HG02763 (cell line): Measurements from ENCODE around the gene DNMT3B.
"Not testable (repeated sequence)": the region's sequence is repeated elsewhere in the genome, so short reads cannot be mapped to it uniquely, and the experiment has no call there.

Experiments
- ATAC-seq: cut with Tn5 transposase; IDR thresholded peaks from one replicate; pipeline ENCODE4 v1.9.1; 2021; ENCODE audit warnings: mild to moderate bottlenecking, moderate library complexity; ENCODE audit not compliant: unreplicated experiment

DNMT3B gene

GRCh38 chr20:32761831-32762753 is at the start of gene DNMT3B:
Gene DNMT3B, plus strand, starts transcription at chr20:32762385. Its CDS starts 17,939 bp downstream, at chr20:32780324.
- peak; percentile 56 for ATAC-seq

DNA sequence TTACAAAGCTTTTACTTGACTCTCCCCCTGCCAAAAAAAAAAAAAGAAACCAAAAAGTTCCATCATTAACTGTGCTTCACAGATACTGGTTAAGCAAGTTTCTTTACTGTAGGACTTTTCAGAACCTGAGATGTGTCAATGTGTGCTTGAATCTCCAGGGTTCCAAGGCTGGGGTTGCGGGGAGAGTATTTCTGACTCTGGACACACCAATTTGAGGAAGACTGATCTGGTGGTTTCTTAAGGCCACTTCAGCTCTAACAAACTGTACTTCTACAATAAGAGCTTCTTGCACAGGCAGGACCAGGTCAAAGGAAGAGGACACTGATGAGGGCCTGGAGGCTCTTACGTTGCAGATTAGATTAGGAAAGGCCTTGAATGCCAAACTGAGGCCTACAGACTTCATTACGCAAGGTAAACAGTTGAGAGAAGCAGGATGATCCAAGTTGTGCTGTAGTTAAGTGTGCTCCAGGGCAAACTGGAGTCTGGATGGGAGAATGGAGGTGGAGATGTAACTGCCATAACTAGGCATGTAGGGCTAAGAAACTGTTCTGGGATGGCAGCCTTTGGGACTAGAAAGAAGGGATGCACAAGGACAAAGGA is 43.3 kb upstream of the DNMT3B start:
- ATAC-seq = no peak

DNA sequence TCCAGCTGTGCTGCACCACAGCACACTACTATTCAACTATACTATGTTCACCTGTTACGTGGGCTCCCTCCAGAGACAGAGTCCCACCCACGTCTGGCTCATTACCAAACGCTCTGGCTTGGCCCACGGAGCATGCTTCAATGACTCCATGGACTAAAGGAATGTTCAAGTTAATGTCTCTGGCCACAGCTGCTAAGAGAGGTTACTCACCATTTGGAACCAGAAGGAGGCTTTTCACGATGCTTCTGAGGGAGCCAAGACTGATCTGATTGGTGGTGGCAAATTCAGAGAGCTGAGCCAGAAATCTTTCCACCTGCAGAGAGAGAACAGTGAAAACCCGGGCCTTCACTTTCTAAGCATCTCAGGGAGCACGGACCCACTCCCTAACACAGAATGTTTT is 34.5 kb upstream of the DNMT3B start:
- no peak for ATAC-seq

DNA sequence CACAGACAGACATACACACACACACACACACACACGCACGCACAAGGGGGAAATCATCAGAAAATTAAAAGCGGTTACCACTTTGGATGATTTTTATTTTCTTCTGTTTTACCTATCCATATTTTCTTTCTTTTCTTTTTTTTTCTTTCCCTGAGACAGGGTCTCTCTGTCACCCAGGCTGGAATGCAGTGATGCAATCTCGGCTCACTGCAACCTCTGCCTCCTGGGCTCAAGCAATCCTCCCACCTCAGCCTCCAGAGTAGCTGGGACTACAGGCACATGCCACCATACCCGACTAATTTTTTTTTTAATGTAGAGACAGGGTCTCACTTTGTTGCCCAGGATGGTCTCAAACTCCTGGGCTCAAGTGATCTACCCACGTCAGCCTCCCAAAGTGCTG is 33.8 kb upstream of the DNMT3B start:
- ATAC-seq = not testable (repeated sequence)

DNA sequence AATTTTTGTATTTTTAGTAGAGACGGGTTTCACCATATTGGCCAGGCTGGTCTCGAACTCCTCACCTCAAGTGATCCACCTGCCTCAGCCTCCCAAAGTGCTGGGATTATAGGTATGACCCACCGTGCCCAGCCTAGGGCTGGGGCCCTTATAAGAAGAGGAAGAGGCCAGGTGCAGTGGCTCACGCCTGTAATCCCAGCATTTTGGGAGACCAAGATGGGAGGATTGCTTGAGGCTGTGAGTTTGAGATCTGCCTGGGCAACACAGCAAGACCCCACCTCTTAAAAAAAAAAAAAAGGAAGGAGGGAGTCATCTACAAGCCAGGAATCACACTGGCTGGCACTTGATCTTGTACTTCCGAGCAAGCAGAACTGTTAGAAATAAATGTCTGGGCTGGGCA is 32.9 kb upstream of the DNMT3B start:
- not testable (repeated sequence) for ATAC-seq

DNA sequence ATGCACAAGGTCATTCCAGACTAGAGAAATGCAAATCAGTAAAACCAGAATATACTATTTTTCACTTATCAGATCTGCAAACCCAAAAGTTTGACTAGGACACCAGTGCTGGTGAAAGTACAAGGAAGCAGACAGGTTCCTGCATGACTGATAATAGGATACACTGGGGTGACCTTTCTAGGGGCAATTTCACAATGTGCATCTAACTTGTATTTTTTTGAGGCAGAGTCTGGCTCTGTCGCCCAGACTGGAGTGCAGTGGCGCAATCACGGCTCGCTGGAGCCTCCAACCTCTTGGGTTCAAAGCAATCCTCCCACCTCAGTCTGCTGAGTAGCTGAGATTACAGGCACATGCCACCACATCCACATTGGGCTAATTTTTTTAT is 30.3 kb upstream of the DNMT3B start:
- ATAC-seq = no peak

DNA sequence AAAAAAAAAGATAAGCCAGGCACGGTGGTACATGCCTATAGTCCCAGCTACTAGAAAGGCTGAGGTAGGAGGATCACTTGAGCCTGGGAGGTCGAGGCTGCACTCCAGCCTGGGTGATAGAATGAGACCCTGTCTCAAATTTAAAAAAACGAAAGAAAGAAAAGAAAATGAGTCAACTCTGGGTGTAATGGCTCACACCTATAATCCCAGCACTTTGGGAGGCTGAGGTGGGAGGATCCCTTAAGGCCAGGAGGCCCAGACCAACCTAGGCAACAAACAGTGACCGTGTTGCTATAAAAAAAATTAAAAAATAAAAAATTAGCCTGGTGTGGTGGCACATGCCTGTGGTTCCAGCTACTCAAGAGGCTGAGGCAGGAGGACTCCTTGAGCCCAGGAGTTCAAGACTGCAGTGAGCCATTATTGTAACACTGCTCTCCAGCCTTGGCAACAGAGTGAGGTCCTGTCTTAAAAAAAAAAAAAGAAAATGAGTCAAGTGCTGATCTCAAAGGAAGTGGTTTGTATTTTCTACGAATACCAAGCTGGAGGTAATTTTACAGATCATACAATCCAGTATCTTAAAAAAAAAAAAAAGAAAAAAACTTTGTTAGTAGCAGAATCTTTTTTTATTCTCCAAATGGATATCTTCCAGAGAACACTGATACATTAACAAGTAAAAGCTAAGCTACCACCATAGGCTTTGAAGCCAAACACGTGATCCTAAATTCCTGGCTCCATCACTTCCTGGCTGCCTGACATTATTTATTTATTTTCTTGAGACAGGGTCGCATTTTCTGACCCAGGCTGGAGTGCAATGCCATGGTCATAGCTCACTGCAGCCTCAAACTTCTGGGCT is 24.6 kb upstream of the DNMT3B start:
- no peak for ATAC-seq

DNA sequence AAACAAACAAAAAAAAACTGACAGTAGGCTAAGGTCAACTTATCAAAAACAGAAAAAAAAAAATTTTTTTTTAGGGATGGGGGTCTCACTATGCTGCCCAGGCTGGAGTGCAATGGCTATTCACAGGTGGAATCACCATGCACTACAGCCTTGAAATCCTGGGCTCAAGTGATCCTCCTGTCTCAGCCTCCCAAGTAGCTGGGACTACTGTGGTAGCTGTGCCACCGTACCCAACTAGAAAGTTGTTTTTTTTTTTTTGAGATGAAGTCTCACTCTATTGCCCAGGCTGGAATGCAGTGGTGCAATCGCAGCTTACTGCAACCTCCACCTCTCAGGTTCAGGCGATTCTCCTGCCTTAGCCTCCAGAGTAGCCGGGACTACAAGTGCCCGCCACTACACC is 21.0 kb upstream of the DNMT3B start:
- ATAC-seq = no peak

DNA sequence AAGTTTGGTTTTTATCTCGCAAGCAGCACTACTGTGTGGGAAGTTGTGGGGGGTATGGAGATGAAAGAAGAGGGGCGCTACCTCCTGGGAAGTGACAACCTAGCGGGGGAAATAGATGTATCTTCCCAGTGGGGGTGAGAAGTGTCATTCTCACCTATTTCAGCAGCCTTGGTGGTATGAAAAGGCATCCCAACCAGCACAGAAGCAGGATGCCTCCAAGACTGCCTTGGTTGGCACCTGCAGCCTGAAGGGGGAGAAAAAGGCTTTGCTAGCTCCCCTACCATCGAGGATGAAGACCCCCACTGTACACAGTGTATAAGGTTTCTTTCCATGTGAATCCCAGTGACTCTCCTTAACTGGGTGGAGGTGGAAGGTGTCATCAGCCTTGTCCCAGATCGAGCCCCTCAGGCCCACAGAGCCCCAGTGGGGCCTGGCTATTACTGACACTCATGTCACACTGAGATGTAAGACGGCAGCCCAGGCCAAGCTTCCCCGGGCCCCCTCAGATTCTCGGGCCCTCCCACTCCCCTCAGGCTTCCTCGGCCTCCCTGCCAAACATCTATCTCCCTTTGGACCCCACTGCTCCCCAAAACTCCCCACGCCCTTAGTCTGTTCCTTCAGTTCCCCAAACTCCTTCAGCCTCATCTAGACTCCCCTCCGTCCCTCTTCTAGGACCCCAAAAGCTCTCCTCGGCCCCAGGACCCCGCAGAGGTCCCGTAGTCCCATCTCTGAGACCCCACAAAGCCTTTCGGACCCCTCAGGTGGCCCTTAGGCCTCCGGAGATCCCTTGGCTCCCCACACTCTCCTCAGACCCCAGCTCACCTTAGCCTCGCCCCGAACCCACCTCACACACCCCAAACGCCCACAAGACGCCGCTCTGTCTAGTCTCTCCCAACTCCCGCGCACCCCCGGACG is 19.6 kb upstream of the DNMT3B start:
- no peak for ATAC-seq

GRCh38 chr20:32743237-32744112 is 18.7 kb upstream of the DNMT3B start, which contains the start of gene COMMD7:
Gene COMMD7, minus strand, starts transcription at chr20:32743467. Its CDS starts 76 bp downstream, at chr20:32743391.
- ATAC-seq = peak; percentile 60

GRCh38 chr20:32749914-32750637 is 12.1 kb upstream of the DNMT3B start:
- no peak for ATAC-seq

DNA sequence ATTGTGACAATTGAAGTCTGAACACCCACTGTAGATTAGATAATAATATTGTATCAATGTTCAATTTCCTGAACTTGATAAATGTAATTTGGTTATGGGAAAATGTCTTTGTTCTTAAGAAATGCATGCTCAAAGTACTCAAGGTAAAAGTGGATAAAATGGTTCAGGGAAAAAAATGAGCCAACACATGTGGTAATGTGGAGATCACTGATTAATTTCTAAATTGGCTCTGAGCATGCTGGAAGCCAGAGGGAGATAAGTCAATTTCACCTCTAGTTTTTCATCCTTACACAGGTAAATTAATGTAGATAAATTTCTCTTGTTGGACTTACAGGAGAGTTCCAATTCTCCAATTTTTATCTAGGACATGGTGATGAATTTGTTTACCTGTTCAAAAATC is 10.9 kb upstream of the DNMT3B start:
- no peak for ATAC-seq

- no peak for ATAC-seq
Observed at GRCh38 chr20:32751702-32752457, 10.3 kb upstream of the DNMT3B start.

- ATAC-seq = no peak
Observed at GRCh38 chr20:32752458-32753250, 9.5 kb upstream of the DNMT3B start.

DNA sequence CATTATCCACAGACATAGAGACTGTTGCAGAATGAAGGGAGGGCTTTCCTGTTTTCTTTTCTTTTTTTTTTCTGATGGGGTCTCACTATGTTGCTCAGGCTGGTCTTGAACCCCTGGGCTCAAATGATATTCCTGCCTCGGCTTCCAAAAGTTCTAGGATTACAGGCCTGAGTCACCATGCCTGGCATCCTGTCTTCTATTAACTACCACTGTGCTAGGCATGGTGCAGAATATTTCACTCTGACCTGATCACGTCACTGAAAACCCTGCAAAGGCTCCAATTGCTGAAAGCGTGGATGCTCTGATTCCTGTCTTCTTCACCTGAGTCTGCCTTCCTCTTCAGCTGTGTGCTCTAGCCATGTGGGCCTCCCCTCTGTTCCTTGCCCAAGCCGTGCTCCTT is 8.5 kb upstream of the DNMT3B start:
- ATAC-seq = no peak

DNA sequence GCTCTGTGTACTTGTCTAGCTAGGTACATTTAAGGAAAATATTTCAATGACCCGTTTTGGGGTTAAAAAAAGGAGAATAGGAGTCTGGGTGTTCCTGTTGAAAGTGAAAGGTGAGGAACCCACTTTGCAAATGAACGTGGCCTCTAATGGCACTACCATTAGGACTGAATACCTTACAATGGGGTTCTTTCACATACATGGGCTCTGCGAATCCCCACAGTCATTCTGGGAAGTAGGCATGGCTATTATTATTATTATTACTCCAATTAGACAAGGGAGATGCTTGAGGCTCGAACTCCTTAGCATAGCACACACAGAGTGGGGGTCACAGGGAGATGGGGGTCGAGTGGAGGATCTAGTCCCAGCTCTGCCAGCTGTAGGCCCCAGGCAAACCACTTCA is 6.0 kb upstream of the DNMT3B start:
- no peak for ATAC-seq

DNA sequence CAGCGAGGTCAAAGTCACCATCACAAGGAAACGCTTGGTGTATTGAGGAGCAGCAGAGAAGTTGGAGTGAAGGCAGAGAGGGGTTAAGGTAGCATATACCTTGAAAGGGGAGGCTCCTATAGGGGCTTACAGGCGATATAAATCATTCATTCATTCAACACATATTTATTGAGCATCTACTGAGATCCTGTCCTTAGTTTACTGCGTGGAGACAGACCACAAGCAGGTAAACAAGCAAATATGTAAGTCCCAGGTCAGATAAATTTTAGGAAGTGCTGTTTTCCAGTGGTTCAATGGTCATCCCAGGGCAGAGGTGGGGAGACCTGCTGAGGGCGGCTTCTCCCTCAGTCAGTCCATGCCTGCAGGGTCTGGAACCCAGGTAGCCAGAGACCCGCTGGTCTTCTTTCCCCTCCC is 761 bp upstream of the DNMT3B start:
- no peak for ATAC-seq
